GM19468 (cell line): ENCODE data around the gene SP6.

Experiments used
- ATAC-seq: cut with Tn5 transposase; IDR thresholded peaks from one replicate; pipeline ENCODE4 v1.9.1; 2021; ENCODE audit warnings: mild to moderate bottlenecking, moderate library complexity, moderate number of reproducible peaks; ENCODE audit not compliant: unreplicated experiment; ENCODE audit errors: extremely low read depth

Gene SP6

GRCh38 chr17:47879776-47880454 is 29.0 kb upstream of the SP6 start:
- no peak for ATAC-seq

GRCh38 chr17:47879028-47879585 is 28.1 kb upstream of the SP6 start:
- no peak for ATAC-seq

GRCh38 chr17:47878203-47879027 is 27.5 kb upstream of the SP6 start:
- ATAC-seq, result no peak

- no peak for ATAC-seq
These were observed 26.5 kb upstream of the SP6 start for GRCh38 chr17:47877368-47878034.

- ATAC-seq, result no peak
These were observed 24.3 kb upstream of the SP6 start for GRCh38 chr17:47875011-47875985.

GRCh38 chr17:47873200-47874090 is 22.5 kb upstream of the SP6 start:
- no peak for ATAC-seq

- no peak for ATAC-seq
These were observed 21.7 kb upstream of the SP6 start for GRCh38 chr17:47872651-47873161.

- no peak for ATAC-seq
These were observed 21.2 kb upstream of the SP6 start for GRCh38 chr17:47872019-47872650.

- ATAC-seq, result no peak
These were observed 20.1 kb upstream of the SP6 start for GRCh38 chr17:47871048-47871447.

- ATAC-seq, result no peak
These were observed 19.1 kb upstream of the SP6 start for GRCh38 chr17:47870056-47870455.

GRCh38 chr17:47869114-47869513 is 18.2 kb upstream of the SP6 start:
- ATAC-seq, result no peak

GRCh38 chr17:47867813-47868533 is 17.0 kb upstream of the SP6 start:
- no peak for ATAC-seq

- no peak for ATAC-seq
These were observed 16.0 kb upstream of the SP6 start for GRCh38 chr17:47866941-47867340.

- no peak for ATAC-seq
These were observed 13.8 kb upstream of the SP6 start for GRCh38 chr17:47864791-47865216.

- no peak for ATAC-seq
These were observed 11.9 kb upstream of the SP6 start for GRCh38 chr17:47862621-47863440.

- no peak for ATAC-seq
These were observed 9.4 kb upstream of the SP6 start for GRCh38 chr17:47860386-47860785.
